Measurements from ENCODE around the gene ACBD4. TPM values are rescaled to one million over a fixed set of nuclear protein-coding genes. Genes with fewer than 3 reads are reported as not detected.

ACBD4 gene
- total and polyA plus RNA-seq, 2 of the 13 experiments (the other 11 are each of a cell fraction or from before 2014, with no cell fraction given): 16.1 to 26.9 TPM

DNA sequence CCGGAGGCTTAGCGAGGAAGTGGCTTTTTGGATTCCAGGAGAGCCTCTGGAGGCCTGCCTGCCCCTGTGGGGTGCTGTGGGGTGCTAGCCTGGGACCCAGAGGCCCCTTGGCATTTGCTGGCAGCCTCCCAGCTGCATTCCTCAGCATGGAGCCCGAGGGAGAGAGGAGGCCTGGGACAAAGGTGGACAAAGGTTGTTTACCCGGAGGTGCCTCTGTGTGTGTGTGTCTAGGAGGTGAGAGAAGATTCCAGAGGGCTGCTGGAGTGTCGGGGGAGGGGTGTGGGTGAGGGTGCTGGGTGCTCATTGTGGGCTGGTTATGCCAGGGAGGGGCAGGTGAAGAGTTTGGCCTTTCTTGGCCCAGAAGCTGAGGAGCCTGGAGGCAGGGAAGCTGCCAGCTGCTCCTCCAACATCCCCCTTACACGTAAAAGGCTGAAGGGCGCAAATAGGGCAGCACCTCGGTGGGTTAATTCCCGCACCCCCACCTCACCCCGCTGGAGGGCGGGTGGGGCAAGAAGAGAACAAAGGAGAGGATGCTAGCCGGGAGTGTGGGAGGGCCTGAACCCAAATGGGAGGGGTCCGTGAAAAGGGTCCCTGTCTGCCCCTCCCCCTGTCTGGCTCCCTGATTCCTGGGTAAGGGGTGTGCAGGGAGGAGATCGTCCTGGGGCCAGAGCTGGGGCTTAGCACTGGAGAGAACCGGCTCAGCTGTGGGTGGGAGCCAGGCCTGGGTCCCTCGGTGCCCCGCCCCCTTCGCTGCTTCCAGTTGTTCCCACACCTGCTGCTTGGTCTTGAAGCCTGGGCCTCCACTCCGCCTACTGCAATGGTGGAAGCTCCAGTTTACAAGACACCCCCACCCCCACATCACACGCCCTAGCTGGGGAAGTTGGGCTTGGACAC lies 36.1 kb downstream of the ACBD4 start (continued):
- TF ChIP-seq PATZ1 (CRISPR knock-in tag; IDR thresholded peaks at IDR 0.05) (peak; percentile 91), NR2F2 (IDR thresholded peaks at IDR 0.05; ENCODE audit: borderline replicate concordance, low read depth) (peak; percentile 20; the same call in 1 of the 2 replicates), KLF15 (CRISPR knock-in tag; IDR thresholded peaks at IDR 0.05; ENCODE audit: borderline replicate concordance) (0 out of 2 replicates have a peak, but pooled peaks have one; percentile 33), MXD3 (CRISPR knock-in tag; IDR thresholded peaks at IDR 0.05) (0 out of 2 replicates have a peak, but pooled peaks have one; percentile 14), HOXA5 (CRISPR knock-in tag; IDR thresholded peaks at IDR 0.05) (no peak), ZC3H13 (CRISPR knock-in tag; IDR thresholded peaks at IDR 0.05) (peak; percentile 96), ZBTB1 (CRISPR knock-in tag; IDR thresholded peaks at IDR 0.05; ENCODE audit: borderline replicate concordance) (no peak; the same call in 1 of the 2 replicates), HNRNPL (IDR thresholded peaks at IDR 0.05; ENCODE audit: low read depth, low read length) (peak; percentile 93), ETV6 (CRISPR knock-in tag; conservative IDR thresholded peaks at IDR 0.05) (no peak; the same call in none of the 2 replicates), ZNF577 (CRISPR knock-in tag; IDR thresholded peaks at IDR 0.05; ENCODE audit: borderline replicate concordance, low read depth) (no peak), ZNF121 (CRISPR knock-in tag; IDR thresholded peaks at IDR 0.05) (peak; percentile 36; the same call in 1 of the 2 replicates), ZNF709 (CRISPR knock-in tag; IDR thresholded peaks at IDR 0.05) (peak; percentile 91), ARID2 (CRISPR knock-in tag; IDR thresholded peaks at IDR 0.05; ENCODE audit: borderline replicate concordance) (peak; percentile 88), NCOA2 (CRISPR knock-in tag; IDR thresholded peaks at IDR 0.05) (peak; percentile 85), ZFP36 (IDR thresholded peaks at IDR 0.05; ENCODE audit: borderline replicate concordance, low read depth, low read length, partially characterized antibody) (no peak), EEA1 (CRISPR knock-in tag; IDR thresholded peaks at IDR 0.05; ENCODE audit: borderline replicate concordance) (no peak), NFRKB (IDR thresholded peaks at IDR 0.05) (no peak), ZSCAN25 (CRISPR knock-in tag; IDR thresholded peaks at IDR 0.05) (peak; percentile 85), IKZF5 (CRISPR knock-in tag; IDR thresholded peaks at IDR 0.05) (peak; percentile 61; the same call in 1 of the 2 replicates), TAF1 (CRISPR knock-in tag; IDR thresholded peaks at IDR 0.05) (peak; percentile 37; the same call in 1 of the 2 replicates)
- TF ChIP-seq, protein P1, sequence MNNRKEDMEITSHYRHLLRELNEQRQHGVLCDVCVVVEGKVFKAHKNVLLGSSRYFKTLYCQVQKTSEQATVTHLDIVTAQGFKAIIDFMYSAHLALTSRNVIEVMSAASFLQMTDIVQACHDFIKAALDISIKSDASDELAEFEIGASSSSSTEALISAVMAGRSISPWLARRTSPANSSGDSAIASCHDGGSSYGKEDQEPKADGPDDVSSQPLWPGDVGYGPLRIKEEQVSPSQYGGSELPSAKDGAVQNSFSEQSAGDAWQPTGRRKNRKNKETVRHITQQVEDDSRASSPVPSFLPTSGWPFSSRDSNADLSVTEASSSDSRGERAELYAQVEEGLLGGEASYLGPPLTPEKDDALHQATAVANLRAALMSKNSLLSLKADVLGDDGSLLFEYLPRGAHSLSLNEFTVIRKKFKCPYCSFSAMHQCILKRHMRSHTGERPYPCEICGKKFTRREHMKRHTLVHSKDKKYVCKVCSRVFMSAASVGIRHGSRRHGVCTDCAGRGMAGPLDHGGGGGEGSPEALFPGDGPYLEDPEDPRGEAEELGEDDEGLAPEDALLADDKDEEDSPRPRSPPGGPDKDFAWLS (CRISPR knock-in tag; IDR thresholded peaks at IDR 0.05; ENCODE audit: borderline replicate concordance): peak; percentile 98; the same call in 1 of the 2 replicates
- TF ChIP-seq, protein P2, sequence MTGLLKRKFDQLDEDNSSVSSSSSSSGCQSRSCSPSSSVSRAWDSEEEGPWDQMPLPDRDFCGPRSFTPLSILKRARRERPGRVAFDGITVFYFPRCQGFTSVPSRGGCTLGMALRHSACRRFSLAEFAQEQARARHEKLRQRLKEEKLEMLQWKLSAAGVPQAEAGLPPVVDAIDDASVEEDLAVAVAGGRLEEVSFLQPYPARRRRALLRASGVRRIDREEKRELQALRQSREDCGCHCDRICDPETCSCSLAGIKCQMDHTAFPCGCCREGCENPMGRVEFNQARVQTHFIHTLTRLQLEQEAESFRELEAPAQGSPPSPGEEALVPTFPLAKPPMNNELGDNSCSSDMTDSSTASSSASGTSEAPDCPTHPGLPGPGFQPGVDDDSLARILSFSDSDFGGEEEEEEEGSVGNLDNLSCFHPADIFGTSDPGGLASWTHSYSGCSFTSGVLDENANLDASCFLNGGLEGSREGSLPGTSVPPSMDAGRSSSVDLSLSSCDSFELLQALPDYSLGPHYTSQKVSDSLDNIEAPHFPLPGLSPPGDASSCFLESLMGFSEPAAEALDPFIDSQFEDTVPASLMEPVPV (CRISPR knock-in tag; IDR thresholded peaks at IDR 0.05): peak; percentile 60; the same call in 1 of the 2 replicates
